ENCODE measurements around the gene MLLT6. TPM values are rescaled to one million over a fixed set of nuclear protein-coding genes. Genes with fewer than 3 reads are reported as not detected.
A peak's percentile ranks its signal among the peaks of the same experiment; 100 is the strongest.

The MLLT6 gene
- total and polyA plus RNA-seq, 2 of the 13 experiments (the other 11 are each of a cell fraction or from before 2014, with no cell fraction given) = 50.7 to 69.5 TPM

DNA sequence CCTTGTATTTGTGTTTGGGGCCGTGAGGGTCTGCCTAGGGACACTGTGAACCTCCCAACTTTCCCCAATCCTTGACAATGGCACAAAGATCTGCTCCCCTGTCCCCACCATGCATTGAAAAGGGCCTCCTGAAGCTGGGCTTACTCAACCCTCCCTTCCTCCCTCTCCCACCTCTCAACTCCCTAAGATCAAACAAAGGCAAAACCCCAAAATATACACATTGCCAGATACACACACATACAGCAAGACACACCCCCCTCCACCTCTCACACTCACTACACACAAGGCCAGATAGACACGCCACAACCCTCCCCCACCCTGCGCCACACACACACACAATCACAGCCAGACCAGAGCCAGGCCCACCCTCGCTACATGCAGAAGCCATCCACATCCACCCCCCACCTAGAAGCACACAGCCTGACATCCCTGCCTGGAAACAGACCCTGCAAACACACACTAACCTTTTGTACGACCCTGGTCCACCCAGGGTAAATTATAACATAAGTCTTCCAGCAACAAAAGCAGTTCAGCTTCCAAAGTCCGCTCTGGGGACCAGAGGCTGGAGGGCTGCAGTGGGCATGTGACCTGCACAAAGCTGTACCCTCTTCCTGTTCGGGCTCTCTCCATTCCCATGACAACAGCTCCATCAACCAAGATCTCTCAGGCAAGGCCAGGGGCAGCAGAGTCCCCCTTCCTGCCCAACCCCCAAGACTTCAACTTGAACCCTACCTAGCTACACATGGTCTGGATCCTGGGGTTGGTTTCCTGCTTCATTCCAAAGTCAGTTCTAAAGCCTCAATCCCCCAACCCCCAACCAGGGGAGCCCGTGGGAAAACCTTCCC is 41.2 kb downstream of the MLLT6 start (continued):
- TF ChIP-seq, protein P1, sequence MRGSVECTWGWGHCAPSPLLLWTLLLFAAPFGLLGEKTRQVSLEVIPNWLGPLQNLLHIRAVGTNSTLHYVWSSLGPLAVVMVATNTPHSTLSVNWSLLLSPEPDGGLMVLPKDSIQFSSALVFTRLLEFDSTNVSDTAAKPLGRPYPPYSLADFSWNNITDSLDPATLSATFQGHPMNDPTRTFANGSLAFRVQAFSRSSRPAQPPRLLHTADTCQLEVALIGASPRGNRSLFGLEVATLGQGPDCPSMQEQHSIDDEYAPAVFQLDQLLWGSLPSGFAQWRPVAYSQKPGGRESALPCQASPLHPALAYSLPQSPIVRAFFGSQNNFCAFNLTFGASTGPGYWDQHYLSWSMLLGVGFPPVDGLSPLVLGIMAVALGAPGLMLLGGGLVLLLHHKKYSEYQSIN (CRISPR knock-in tag; IDR thresholded peaks at IDR 0.05; ENCODE audit: borderline replicate concordance) = no peak
- no peak for TF ChIP-seq ZNF773 (CRISPR knock-in tag; IDR thresholded peaks at IDR 0.05; ENCODE audit: borderline replicate concordance)
- TF ChIP-seq NPAS2 (CRISPR knock-in tag; IDR thresholded peaks at IDR 0.05; ENCODE audit: borderline replicate concordance) = no peak
- no peak for TF ChIP-seq ARHGAP35 (CRISPR knock-in tag; IDR thresholded peaks at IDR 0.05; ENCODE audit: borderline replicate concordance)
- TF ChIP-seq HNRNPLL (IDR thresholded peaks at IDR 0.05; ENCODE audit: low read depth, low read length, poor library complexity, severe bottlenecking) = no peak
- peak; percentile 93 for TF ChIP-seq NCOR1 (IDR thresholded peaks at IDR 0.05; ENCODE audit: borderline replicate concordance, low read length)
- TF ChIP-seq, protein P2, sequence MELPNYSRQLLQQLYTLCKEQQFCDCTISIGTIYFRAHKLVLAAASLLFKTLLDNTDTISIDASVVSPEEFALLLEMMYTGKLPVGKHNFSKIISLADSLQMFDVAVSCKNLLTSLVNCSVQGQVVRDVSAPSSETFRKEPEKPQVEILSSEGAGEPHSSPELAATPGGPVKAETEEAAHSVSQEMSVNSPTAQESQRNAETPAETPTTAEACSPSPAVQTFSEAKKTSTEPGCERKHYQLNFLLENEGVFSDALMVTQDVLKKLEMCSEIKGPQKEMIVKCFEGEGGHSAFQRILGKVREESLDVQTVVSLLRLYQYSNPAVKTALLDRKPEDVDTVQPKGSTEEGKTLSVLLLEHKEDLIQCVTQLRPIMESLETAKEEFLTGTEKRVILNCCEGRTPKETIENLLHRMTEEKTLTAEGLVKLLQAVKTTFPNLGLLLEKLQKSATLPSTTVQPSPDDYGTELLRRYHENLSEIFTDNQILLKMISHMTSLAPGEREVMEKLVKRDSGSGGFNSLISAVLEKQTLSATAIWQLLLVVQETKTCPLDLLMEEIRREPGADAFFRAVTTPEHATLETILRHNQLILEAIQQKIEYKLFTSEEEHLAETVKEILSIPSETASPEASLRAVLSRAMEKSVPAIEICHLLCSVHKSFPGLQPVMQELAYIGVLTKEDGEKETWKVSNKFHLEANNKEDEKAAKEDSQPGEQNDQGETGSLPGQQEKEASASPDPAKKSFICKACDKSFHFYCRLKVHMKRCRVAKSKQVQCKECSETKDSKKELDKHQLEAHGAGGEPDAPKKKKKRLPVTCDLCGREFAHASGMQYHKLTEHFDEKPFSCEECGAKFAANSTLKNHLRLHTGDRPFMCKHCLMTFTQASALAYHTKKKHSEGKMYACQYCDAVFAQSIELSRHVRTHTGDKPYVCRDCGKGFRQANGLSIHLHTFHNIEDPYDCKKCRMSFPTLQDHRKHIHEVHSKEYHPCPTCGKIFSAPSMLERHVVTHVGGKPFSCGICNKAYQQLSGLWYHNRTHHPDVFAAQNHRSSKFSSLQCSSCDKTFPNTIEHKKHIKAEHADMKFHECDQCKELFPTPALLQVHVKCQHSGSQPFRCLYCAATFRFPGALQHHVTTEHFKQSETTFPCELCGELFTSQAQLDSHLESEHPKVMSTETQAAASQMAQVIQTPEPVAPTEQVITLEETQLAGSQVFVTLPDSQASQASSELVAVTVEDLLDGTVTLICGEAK (IDR thresholded peaks at IDR 0.05) = no peak; the same call in 1 of the 2 replicates
- TF ChIP-seq, protein P2 (CRISPR knock-in tag; IDR thresholded peaks at IDR 0.05) = peak; percentile 23; the same call in 1 of the 2 replicates
- TF ChIP-seq RARA (CRISPR knock-in tag; IDR thresholded peaks at IDR 0.05) = peak; percentile 89
- TF ChIP-seq, protein P3, sequence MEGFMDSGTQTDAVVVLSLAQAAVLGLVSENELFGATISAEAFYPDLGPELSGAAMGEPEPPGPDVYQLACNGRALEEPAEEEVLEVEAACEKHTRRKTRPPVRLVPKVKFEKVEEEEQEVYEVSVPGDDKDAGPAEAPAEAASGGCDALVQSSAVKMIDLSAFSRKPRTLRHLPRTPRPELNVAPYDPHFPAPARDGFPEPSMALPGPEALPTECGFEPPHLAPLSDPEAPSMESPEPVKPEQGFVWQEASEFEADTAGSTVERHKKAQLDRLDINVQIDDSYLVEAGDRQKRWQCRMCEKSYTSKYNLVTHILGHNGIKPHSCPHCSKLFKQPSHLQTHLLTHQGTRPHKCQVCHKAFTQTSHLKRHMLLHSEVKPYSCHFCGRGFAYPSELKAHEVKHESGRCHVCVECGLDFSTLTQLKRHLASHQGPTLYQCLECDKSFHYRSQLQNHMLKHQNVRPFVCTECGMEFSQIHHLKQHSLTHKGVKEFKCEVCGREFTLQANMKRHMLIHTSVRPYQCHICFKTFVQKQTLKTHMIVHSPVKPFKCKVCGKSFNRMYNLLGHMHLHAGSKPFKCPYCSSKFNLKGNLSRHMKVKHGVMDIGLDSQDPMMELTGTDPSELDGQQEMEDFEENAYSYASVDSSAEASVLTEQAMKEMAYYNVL (CRISPR knock-in tag; IDR thresholded peaks at IDR 0.05; ENCODE audit: borderline replicate concordance) = no peak
- TF ChIP-seq ZKSCAN8 (CRISPR knock-in tag; IDR thresholded peaks at IDR 0.05; ENCODE audit: borderline replicate concordance) = peak; percentile 77; the same call in 1 of the 2 replicates
- peak; percentile 44; the same call in 1 of the 2 replicates for TF ChIP-seq GLI4 (CRISPR knock-in tag; IDR thresholded peaks at IDR 0.05; ENCODE audit: borderline replicate concordance)
- TF ChIP-seq ZNF260 (CRISPR knock-in tag; IDR thresholded peaks at IDR 0.05; ENCODE audit: borderline replicate concordance, low read depth) = no peak
- TF ChIP-seq, protein P4, sequence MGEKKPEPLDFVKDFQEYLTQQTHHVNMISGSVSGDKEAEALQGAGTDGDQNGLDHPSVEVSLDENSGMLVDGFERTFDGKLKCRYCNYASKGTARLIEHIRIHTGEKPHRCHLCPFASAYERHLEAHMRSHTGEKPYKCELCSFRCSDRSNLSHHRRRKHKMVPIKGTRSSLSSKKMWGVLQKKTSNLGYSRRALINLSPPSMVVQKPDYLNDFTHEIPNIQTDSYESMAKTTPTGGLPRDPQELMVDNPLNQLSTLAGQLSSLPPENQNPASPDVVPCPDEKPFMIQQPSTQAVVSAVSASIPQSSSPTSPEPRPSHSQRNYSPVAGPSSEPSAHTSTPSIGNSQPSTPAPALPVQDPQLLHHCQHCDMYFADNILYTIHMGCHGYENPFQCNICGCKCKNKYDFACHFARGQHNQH (CRISPR knock-in tag; IDR thresholded peaks at IDR 0.05) = peak; percentile 90

Measured in HepG2 (cell line).